ENCODE data around the gene ACOT7.

DNA sequence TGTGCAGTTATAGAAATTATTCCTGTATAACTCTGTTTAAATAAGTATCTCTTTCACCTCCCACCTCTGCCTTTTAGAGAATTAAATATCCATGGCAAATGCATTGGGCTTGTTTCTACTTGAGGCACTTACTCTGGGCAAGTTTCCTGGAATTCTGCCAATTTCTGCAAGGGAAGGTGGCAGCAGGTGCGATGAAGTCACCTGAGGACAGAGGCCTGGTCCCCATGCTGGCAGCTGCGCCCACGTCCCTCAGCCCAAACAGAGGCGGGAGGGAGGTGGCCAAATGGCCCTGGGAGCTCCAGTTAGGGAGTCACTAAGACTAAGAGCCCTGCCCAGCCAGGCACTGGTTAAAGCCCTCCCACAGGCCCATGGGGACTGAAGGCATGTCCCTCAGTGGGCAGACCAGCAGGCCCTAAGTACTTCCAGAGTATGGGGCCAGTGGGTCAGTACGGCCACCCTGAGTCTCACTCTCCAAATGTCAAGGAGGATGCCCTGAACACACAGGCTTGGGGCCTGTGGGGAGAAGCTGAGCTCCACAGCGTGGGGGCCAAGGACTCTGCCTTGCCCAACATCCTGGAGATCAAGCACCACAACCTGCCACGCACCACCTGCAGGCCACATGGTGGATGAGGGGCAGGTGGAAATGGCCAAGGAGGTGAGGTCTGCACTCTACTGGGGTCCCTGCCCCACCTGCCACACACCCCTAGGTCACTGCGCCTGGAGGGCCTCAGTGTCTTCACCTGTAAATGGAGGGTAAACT is 19.4 kb downstream of the ACOT7 start:
- TF ChIP-seq, protein P1, sequence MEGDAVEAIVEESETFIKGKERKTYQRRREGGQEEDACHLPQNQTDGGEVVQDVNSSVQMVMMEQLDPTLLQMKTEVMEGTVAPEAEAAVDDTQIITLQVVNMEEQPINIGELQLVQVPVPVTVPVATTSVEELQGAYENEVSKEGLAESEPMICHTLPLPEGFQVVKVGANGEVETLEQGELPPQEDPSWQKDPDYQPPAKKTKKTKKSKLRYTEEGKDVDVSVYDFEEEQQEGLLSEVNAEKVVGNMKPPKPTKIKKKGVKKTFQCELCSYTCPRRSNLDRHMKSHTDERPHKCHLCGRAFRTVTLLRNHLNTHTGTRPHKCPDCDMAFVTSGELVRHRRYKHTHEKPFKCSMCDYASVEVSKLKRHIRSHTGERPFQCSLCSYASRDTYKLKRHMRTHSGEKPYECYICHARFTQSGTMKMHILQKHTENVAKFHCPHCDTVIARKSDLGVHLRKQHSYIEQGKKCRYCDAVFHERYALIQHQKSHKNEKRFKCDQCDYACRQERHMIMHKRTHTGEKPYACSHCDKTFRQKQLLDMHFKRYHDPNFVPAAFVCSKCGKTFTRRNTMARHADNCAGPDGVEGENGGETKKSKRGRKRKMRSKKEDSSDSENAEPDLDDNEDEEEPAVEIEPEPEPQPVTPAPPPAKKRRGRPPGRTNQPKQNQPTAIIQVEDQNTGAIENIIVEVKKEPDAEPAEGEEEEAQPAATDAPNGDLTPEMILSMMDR (IDR thresholded peaks at IDR 0.05; ENCODE audit: insufficient read depth, low read length, poor library complexity, severe bottlenecking), result no peak
- TF ChIP-seq EZH2phosphoT487 (conservative IDR thresholded peaks at IDR 0.05; ENCODE audit: low read length), result no peak

Data from SU-DHL-6 (cell line).